IMR-90 (cell line): ENCODE measurements around the gene ALDH8A1. TPM values are rescaled to one million over a fixed set of nuclear protein-coding genes. Genes with fewer than 3 reads are reported as not detected.

Experiments used
- ATAC-seq: fragments of 200-7000 bp; cut with Tn5 transposase; 2 replicates; pipeline ENCODE4 v1.9.1; 2020; ENCODE audit warnings: low read depth, mild to moderate bottlenecking, moderate library complexity
- BruUV-seq: library from RNA; stranded (reverse); fragments of 400-500 nt; replicated peaks from 2 replicates; lab custom pipeline; 2021; lab: Mats Ljungman, UMichigan
- CTCF ChIA-PET: fragments of 300-600 bp; formaldehyde crosslinking; extraction: SDS; loops from one replicate; lab custom pipeline; 2021; ENCODE audit warnings: antibody characterized with exemption; lab: Yijun Ruan, JAX
- POLR2A ChIA-PET: fragments of 300-600 bp; sonication (Branson Sonifier 250); formaldehyde crosslinking; loops from one replicate; lab custom pipeline; 2022; ENCODE audit warnings: antibody characterized with exemption; ENCODE audit not compliant: unreplicated experiment; lab: Charles Lee
- DNase-seq: peaks from one replicate; pipeline ENCODE4 v3.0.0; 2013
- H2AFZ ChIP-seq: replicated peaks from 2 replicates; pipeline ENCODE3; 2013; ENCODE audit warnings: low read length, mild to moderate bottlenecking; ENCODE audit not compliant: poor library complexity
- H2AK5ac ChIP-seq: 2 replicates; pipeline ENCODE4 v1.6.1; 2013; ENCODE audit warnings: low read depth, low read length, inconsistent platforms
- H2AK9ac ChIP-seq: replicated peaks from 2 replicates; pipeline ENCODE3; 2013; ENCODE audit warnings: mild to moderate bottlenecking, low read depth, low read length, moderate library complexity; ENCODE audit not compliant: poor library complexity
- H2BK120ac ChIP-seq: 2 replicates; pipeline ENCODE4 v1.6.1; 2013; ENCODE audit warnings: low read depth, low read length, inconsistent platforms
- H2BK15ac ChIP-seq: 3 replicates; pipeline ENCODE4 v1.6.1; 2013; ENCODE audit warnings: low read depth, low read length, inconsistent platforms
- H2BK20ac ChIP-seq: 2 replicates; pipeline ENCODE4 v1.6.1; 2013; ENCODE audit warnings: low read depth, mild to moderate bottlenecking, inconsistent platforms, low read length, moderate library complexity
- H2BK5ac ChIP-seq: 2 replicates; pipeline ENCODE4 v1.6.1; 2013; ENCODE audit warnings: mild to moderate bottlenecking, low read depth, low read length, inconsistent platforms; ENCODE audit not compliant: poor library complexity, severe bottlenecking
- H3K14ac ChIP-seq: replicated peaks from 2 replicates; pipeline ENCODE4 v1.6.1; 2013; ENCODE audit warnings: low read depth, low read length, inconsistent platforms
- H3K18ac ChIP-seq: 2 replicates; pipeline ENCODE4 v1.6.1; 2013; ENCODE audit warnings: low read depth, low read length, control low read depth
- H3K23ac ChIP-seq: 2 replicates; pipeline ENCODE4 v1.6.1; 2013; ENCODE audit warnings: low read depth, low read length, inconsistent platforms
- H3K27ac ChIP-seq: 2 replicates; pipeline ENCODE4 v1.5.1; 2013; ENCODE audit warnings: mild to moderate bottlenecking, control low read depth, low read length; ENCODE audit not compliant: insufficient read depth
- H3K27me3 ChIP-seq: 2 replicates; pipeline ENCODE4 v1.6.1; 2013; ENCODE audit warnings: low read length; ENCODE audit not compliant: control insufficient read depth, insufficient read depth
- H3K36me3 ChIP-seq: 2 replicates; pipeline ENCODE4 v1.6.1; 2013; ENCODE audit warnings: low read length, mixed read lengths; ENCODE audit not compliant: control insufficient read depth, insufficient read depth
- H3K4ac ChIP-seq: 2 replicates; pipeline ENCODE4 v1.6.1; 2013; ENCODE audit warnings: low read depth, low read length, inconsistent platforms
- H3K4me1 ChIP-seq: 2 replicates; pipeline ENCODE4 v1.6.1; 2013; ENCODE audit warnings: low read length, mixed read lengths; ENCODE audit not compliant: control insufficient read depth, insufficient read depth
- H3K4me2 ChIP-seq: 2 replicates; pipeline ENCODE4 v1.6.1; 2013; ENCODE audit warnings: low read depth, mild to moderate bottlenecking, control low read depth, low read length, moderate library complexity
- H3K4me3 ChIP-seq: 2 replicates; pipeline ENCODE4 v1.5.1; 2013; ENCODE audit warnings: low read depth, mild to moderate bottlenecking, control low read depth, low read length, moderate library complexity; ENCODE audit not compliant: insufficient read depth
- H3K56ac ChIP-seq: 2 replicates; pipeline ENCODE4 v1.6.1; 2013; ENCODE audit warnings: low read length, inconsistent platforms; ENCODE audit not compliant: insufficient read depth; ENCODE audit errors: extremely low read depth
- H3K79me1 ChIP-seq, 2 experiments: 2 replicates each; pipeline ENCODE4 v1.6.1; 2013; ENCODE audit warnings: low read length in 2 of 2, inconsistent platforms in 1 of 2, low read depth in 1 of 2
- H3K9ac ChIP-seq: 2 replicates; pipeline ENCODE4 v1.6.1; 2013; ENCODE audit warnings: low read depth, low read length, control low read depth
- H3K9me1 ChIP-seq: 2 replicates; pipeline ENCODE4 v1.6.1; 2013; ENCODE audit warnings: low read length, inconsistent platforms; ENCODE audit not compliant: insufficient read depth
- H3K9me3 ChIP-seq: 2 replicates; pipeline ENCODE4 v1.6.1; 2013; ENCODE audit warnings: low read length; ENCODE audit not compliant: control insufficient read depth, insufficient read depth
- H4K20me1 ChIP-seq: 2 replicates; pipeline ENCODE4 v1.6.1; 2013; ENCODE audit warnings: low read length, inconsistent platforms; ENCODE audit not compliant: insufficient read depth
- H4K5ac ChIP-seq: 2 replicates; pipeline ENCODE4 v1.6.1; 2013; ENCODE audit warnings: mild to moderate bottlenecking, low read depth, low read length, control low read depth
- H4K8ac ChIP-seq, 2 experiments: 2 replicates each; pipeline ENCODE4 v1.6.1; 2013; ENCODE audit warnings: low read depth in 2 of 2, low read length in 2 of 2, control low read depth in 1 of 2, inconsistent platforms in 1 of 2
- H4K91ac ChIP-seq: 2 replicates; pipeline ENCODE4 v1.6.1; 2013; ENCODE audit warnings: low read depth, low read length, inconsistent platforms; ENCODE audit not compliant: insufficient read depth
- CHD1 ChIP-seq: IDR thresholded peaks from 2 replicates; pipeline ENCODE4 v1.6.1; 2012; ENCODE audit warnings: low read depth, low read length, improper control_type of control experiment
- NFE2L2 ChIP-seq: fragments of 150-350 bp; IDR thresholded peaks from 2 replicates; pipeline ENCODE4 v1.6.1; 2016; ENCODE audit warnings: low read depth, mild to moderate bottlenecking, low read length
- WGBS, 2 experiments: methylation state at CpG; one replicate each; pipeline versions ENCODE4 v1.1.5 to v1.1.7; 2013; ENCODE audit warnings: missing lambda C conversion rate in 2 of 2; ENCODE audit not compliant: insufficient read length in 1 of 2; ENCODE audit errors: extremely low coverage in 2 of 2; 5-methylcytosine and 5-hydroxymethylcytosine counted together
- dilution Hi-C: fragments of 300-500 bp; cut with HindIII; formaldehyde crosslinking; loops from one replicate; pipeline ENCODE4 v1.14.3; 2018; ENCODE audit warnings: low sequenced_read_pairs; ENCODE audit not compliant: unreplicated experiment
- in situ Hi-C: fragments of 300-500 bp; cut with MboI; formaldehyde crosslinking; loops from 3 replicates; pipeline ENCODE4 v1.14.3; 2019; ENCODE audit warnings: low sequenced_read_pairs, inconsistent platforms, mixed read lengths
- intact Hi-C: fragments of 100-400 bp; cut with micrococcal nuclease; formaldehyde crosslinking; loops from 2 replicates; pipeline ENCODE4 v1.10.0; 2022
- polyA plus RNA-seq, 3 experiments: library from polyadenylated mRNA; depleted of rRNA; stranded (reverse); fragments of >200 nt; gene quantifications; 2 replicates each; pipeline ENCODE4 v1.2.3, GENCODE V29; 2012; ENCODE audit warnings: low replicate concordance in 1 of 3
- total RNA-seq: library from RNA; depleted of rRNA; stranded (reverse); fragments of >200 nt; gene quantifications from 2 replicates; pipeline ENCODE4 v1.2.3, GENCODE V29; 2012
- TF ChIP-seq, protein P1 (sequence below): conservative IDR thresholded peaks from 2 replicates; pipeline ENCODE4 v1.5.1; 2012; ENCODE audit warnings: mild to moderate bottlenecking, low read depth, low read length, improper control_type of control experiment

The ALDH8A1 gene
- total and polyA plus RNA-seq, 2 of the 4 experiments (the other 2 are of a cell fraction): under 0.01 to 0.15 TPM

DNA sequence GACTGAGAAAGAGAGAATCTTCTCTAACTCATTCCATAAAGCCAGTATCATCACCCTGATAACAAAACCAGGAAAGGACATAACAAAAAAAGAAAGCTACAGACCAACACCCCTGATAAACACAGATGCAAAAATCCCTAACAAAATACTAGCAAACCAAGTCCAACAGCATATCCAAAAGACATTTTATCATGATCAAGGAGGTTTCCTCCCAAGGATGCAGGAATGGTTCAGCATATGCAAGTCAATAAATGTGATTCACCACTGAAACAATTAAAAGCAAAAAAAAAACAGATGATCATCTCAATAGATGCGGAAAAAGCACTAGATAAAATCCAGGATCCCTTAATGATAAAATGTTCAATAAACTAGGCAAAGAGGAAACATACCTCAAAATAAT is 24.5 kb upstream of the ALDH8A1 start:
- no peaks in the 10 kb centered on the region for H3K4me1 ChIP-seq
- TF ChIP-seq CHD1: no peak
- TF ChIP-seq, protein P1, sequence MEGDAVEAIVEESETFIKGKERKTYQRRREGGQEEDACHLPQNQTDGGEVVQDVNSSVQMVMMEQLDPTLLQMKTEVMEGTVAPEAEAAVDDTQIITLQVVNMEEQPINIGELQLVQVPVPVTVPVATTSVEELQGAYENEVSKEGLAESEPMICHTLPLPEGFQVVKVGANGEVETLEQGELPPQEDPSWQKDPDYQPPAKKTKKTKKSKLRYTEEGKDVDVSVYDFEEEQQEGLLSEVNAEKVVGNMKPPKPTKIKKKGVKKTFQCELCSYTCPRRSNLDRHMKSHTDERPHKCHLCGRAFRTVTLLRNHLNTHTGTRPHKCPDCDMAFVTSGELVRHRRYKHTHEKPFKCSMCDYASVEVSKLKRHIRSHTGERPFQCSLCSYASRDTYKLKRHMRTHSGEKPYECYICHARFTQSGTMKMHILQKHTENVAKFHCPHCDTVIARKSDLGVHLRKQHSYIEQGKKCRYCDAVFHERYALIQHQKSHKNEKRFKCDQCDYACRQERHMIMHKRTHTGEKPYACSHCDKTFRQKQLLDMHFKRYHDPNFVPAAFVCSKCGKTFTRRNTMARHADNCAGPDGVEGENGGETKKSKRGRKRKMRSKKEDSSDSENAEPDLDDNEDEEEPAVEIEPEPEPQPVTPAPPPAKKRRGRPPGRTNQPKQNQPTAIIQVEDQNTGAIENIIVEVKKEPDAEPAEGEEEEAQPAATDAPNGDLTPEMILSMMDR: no peak
- no peak for TF ChIP-seq NFE2L2
- no peak overlapping the region for H3K9ac ChIP-seq
- H3K56ac ChIP-seq: no peak overlapping the region
- DNase-seq (no peak), ATAC-seq (no peak)
- BruUV-seq: no TSS peak
- H2BK20ac ChIP-seq: no peak overlapping the region
- no peak overlapping the region for H2BK120ac ChIP-seq
- H2AK9ac ChIP-seq: no peak overlapping the region
- no peak overlapping the region for H3K27ac ChIP-seq
- no peak overlapping the region for H3K4me3 ChIP-seq
- H3K36me3 ChIP-seq: peaks cover 8% of the 10 kb centered on the region
- intact Hi-C loops: no loop called here
- no peak overlapping the region for H2AK5ac ChIP-seq
- H3K27me3 ChIP-seq: no peaks in the 10 kb centered on the region
- no peak overlapping the region for H4K5ac ChIP-seq
- no peak overlapping the region for H3K4ac ChIP-seq
- H2BK5ac ChIP-seq: no peak overlapping the region
- H3K23ac ChIP-seq: no peak overlapping the region
- no peaks in the 10 kb centered on the region for H3K9me3 ChIP-seq
- no CpG with 5 or more reads among the region's 1 CpG for WGBS, 2 experiments
- no peak overlapping the region for H3K4me2 ChIP-seq
- H4K8ac ChIP-seq: no peak overlapping the region
- ChIA-PET CTCF (no interaction called here), POLR2A (no interaction called here)
- no peak overlapping the region for H2AFZ ChIP-seq
- H2BK15ac ChIP-seq: no peak overlapping the region
- dilution Hi-C loops: no loop called here
- peaks cover 0 to 6% of the 10 kb centered on the region in 2 experiments; a peak in 2 of 4 replicates for H3K79me1 ChIP-seq
- no peaks in the 10 kb centered on the region for H3K9me1 ChIP-seq
- no peak overlapping the region for H4K91ac ChIP-seq
- no peaks in the 10 kb centered on the region for H4K20me1 ChIP-seq
- in situ Hi-C loops: no loop called here
- H3K14ac ChIP-seq: no peak overlapping the region
- no peak overlapping the region for H3K18ac ChIP-seq
